ENCODE data around the gene USF3.
A peak's percentile ranks its signal among the peaks of the same experiment; 100 is the strongest.

USF3 gene, protein sequence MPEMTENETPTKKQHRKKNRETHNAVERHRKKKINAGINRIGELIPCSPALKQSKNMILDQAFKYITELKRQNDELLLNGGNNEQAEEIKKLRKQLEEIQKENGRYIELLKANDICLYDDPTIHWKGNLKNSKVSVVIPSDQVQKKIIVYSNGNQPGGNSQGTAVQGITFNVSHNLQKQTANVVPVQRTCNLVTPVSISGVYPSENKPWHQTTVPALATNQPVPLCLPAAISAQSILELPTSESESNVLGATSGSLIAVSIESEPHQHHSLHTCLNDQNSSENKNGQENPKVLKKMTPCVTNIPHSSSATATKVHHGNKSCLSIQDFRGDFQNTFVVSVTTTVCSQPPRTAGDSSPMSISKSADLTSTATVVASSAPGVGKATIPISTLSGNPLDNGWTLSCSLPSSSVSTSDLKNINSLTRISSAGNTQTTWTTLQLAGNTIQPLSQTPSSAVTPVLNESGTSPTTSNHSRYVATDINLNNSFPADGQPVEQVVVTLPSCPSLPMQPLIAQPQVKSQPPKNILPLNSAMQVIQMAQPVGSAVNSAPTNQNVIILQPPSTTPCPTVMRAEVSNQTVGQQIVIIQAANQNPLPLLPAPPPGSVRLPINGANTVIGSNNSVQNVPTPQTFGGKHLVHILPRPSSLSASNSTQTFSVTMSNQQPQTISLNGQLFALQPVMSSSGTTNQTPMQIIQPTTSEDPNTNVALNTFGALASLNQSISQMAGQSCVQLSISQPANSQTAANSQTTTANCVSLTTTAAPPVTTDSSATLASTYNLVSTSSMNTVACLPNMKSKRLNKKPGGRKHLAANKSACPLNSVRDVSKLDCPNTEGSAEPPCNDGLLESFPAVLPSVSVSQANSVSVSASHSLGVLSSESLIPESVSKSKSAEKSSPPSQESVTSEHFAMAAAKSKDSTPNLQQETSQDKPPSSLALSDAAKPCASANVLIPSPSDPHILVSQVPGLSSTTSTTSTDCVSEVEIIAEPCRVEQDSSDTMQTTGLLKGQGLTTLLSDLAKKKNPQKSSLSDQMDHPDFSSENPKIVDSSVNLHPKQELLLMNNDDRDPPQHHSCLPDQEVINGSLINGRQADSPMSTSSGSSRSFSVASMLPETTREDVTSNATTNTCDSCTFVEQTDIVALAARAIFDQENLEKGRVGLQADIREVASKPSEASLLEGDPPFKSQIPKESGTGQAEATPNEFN (N-terminal part only)

GRCh38 chr3:113695786-113696645 lies at the start of gene USF3:
Gene USF3, minus strand, starts transcription at chr3:113696642. Its CDS starts 21,764 bp downstream, at chr3:113674878.
- no peaks in the 10 kb centered on the region for H3K27me3 Mint-ChIP-seq
- H3K4me3 Mint-ChIP-seq = peak within 1 kb of the TSS; percentile 98
- H3K4me1 Mint-ChIP-seq = peaks cover 28% of the 10 kb centered on the region
- peak within 1 kb of the TSS; percentile 99 for H3K27ac Mint-ChIP-seq
- no peaks in the 10 kb centered on the region for H3K36me3 Mint-ChIP-seq
- no peaks in the 10 kb centered on the region for H3K9me3 Mint-ChIP-seq

- Mint-ChIP-seq H3K36me3 (peaks cover 2% of the 10 kb centered on the region), H3K27me3 (no peaks in the 10 kb centered on the region), H3K4me1 (peaks cover 68% of the 10 kb centered on the region), H3K27ac (peak within 1 kb of the TSS; percentile 100), H3K4me3 (peak within 1 kb of the TSS; percentile 94), H3K9me3 (no peaks in the 10 kb centered on the region)
These were observed 49.5 kb upstream of the USF3 start, which contains the start of gene NAA50 for GRCh38 chr3:113745756-113746547. Gene NAA50, minus strand, starts transcription at chr3:113746249. Its CDS starts 300 bp downstream, at chr3:113745949.

GRCh38 chr3:113744941-113745755 lies 48.7 kb upstream of the USF3 start:
- Mint-ChIP-seq H3K4me1 (peaks cover 76% of the 10 kb centered on the region), H3K9me3 (no peaks in the 10 kb centered on the region), H3K36me3 (peaks cover 2% of the 10 kb centered on the region), H3K4me3 (peak overlapping the region; percentile 94), H3K27me3 (no peaks in the 10 kb centered on the region), H3K27ac (peak overlapping the region; percentile 100)

DNA sequence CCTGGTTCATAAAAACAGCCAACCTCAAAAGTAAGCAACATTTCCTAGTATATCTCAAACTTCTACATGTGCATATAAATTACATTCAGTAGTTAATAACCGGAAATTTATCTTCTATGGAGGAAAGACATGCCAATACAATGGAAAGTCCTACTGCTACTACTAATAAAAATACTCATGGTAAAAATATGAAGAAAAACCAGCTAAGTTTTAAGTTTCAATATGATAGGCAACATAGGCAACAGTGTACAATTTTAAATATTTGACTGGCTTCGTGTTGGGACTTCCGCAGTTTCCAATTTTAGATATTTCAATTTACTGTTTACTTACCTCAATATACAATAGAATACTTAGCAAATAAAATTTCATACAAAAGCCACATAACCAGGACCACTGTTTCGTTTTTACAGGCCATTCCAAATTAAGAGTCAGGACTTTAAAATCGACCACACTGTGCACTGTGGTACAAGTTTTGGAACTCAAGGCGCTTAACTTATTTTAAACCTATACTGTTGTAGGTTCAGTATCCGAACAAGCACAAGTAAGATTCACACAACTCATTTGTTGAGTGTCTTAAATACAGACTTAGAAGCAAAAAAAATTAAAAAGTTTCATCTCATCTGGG lies 46.7 kb upstream of the USF3 start:
- H3K4me1 Mint-ChIP-seq = peaks cover 69% of the 10 kb centered on the region
- H3K4me3 Mint-ChIP-seq = peak overlapping the region; percentile 94
- H3K36me3 Mint-ChIP-seq = peaks cover 2% of the 10 kb centered on the region
- no peaks in the 10 kb centered on the region for H3K27me3 Mint-ChIP-seq
- H3K27ac Mint-ChIP-seq = no peak overlapping the region
- no peaks in the 10 kb centered on the region for H3K9me3 Mint-ChIP-seq

- Mint-ChIP-seq H3K27ac (no peak overlapping the region), H3K4me1 (peaks cover 73% of the 10 kb centered on the region), H3K9me3 (no peaks in the 10 kb centered on the region), H3K4me3 (peak overlapping the region; percentile 53), H3K27me3 (no peaks in the 10 kb centered on the region), H3K36me3 (peaks cover 2% of the 10 kb centered on the region)
These were observed 45.2 kb upstream of the USF3 start for GRCh38 chr3:113741620-113742019.

GRCh38 chr3:113741086-113741485 lies 44.6 kb upstream of the USF3 start:
- peak overlapping the region; percentile 53 for H3K4me3 Mint-ChIP-seq
- no peak overlapping the region for H3K27ac Mint-ChIP-seq
- H3K9me3 Mint-ChIP-seq = no peaks in the 10 kb centered on the region
- peaks cover 2% of the 10 kb centered on the region for H3K36me3 Mint-ChIP-seq
- no peaks in the 10 kb centered on the region for H3K27me3 Mint-ChIP-seq
- H3K4me1 Mint-ChIP-seq = peaks cover 77% of the 10 kb centered on the region

DNA sequence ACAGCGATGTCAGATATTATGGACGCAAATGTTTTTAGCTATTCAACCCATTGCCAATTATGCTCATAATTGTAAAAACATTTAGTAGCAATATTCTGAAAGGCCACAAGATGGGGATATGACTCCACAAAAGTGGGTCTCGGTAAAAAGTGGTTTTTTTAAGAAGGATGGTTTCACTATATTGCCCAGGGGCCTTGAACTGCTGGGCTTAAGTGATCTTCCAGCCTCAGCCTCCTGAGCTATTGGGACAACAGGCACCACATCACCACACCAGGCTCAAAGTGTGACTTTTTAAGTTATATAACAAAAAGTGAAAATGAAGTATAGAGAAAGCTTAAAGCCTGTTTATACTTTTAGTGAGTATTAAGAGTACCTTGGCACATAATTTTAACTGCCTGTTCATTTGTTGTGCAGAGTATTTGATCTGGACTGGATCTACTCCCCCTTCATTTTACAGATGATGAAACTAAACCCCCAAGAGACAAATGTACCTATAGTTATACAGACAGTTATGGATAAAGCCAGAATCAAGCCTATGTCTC lies 40.2 kb upstream of the USF3 start:
- peaks cover 77% of the 10 kb centered on the region for H3K4me1 Mint-ChIP-seq
- no peaks in the 10 kb centered on the region for H3K9me3 Mint-ChIP-seq
- peaks cover 2% of the 10 kb centered on the region for H3K36me3 Mint-ChIP-seq
- H3K27me3 Mint-ChIP-seq = no peaks in the 10 kb centered on the region
- no peak overlapping the region for H3K4me3 Mint-ChIP-seq
- peak overlapping the region; percentile 36 for H3K27ac Mint-ChIP-seq

GRCh38 chr3:113731694-113732093 lies 35.3 kb upstream of the USF3 start:
- no peak overlapping the region for H3K4me3 Mint-ChIP-seq
- no peaks in the 10 kb centered on the region for H3K9me3 Mint-ChIP-seq
- H3K27me3 Mint-ChIP-seq = no peaks in the 10 kb centered on the region
- no peak overlapping the region for H3K27ac Mint-ChIP-seq
- H3K4me1 Mint-ChIP-seq = peaks cover 62% of the 10 kb centered on the region
- H3K36me3 Mint-ChIP-seq = peaks cover 6% of the 10 kb centered on the region

DNA sequence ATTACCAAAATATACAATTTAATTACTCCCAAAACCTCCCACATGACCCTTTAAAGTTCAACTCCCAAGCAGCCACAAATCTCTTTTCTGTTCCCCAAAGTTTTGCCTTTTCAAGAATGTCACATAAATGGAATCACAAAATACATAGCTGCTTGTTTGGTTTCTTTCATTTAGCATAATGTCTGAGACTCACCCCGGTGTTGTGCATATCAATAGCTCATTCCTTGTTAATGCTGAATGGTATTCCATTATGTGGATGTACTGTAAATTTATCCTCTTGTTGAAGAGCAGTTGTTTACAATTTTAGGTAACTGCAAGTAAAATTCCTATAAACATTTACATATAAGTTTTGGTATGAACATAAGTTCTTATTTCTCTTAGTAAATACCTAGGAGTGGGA lies 34.1 kb upstream of the USF3 start:
- Mint-ChIP-seq H3K36me3 (peaks cover 8% of the 10 kb centered on the region), H3K9me3 (no peaks in the 10 kb centered on the region), H3K27me3 (no peaks in the 10 kb centered on the region), H3K4me3 (no peak overlapping the region), H3K4me1 (peaks cover 61% of the 10 kb centered on the region), H3K27ac (peak overlapping the region; percentile 13)

DNA sequence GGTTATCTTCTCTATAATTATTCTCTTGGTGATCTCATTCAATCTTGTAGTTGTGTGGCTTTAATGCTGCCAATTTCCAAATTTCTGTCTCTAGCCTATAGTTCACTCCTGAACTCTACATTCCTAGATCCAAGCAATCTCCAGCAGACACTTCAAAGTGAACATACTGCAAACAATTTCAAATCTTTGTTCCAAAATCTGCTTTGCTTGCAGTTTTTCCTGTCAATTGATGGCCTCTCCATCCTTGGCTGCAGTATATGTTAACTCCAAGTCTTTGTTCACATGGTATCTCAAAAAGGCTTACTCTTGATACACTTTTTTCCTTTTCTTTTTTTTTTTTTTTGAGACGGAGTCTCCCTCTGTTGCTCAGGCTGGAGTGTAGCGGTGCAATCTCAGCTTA lies 32.2 kb upstream of the USF3 start:
- H3K27ac Mint-ChIP-seq = no peak overlapping the region
- no peaks in the 10 kb centered on the region for H3K9me3 Mint-ChIP-seq
- H3K27me3 Mint-ChIP-seq = no peaks in the 10 kb centered on the region
- H3K4me1 Mint-ChIP-seq = peaks cover 56% of the 10 kb centered on the region
- peaks cover 11% of the 10 kb centered on the region for H3K36me3 Mint-ChIP-seq
- no peak overlapping the region for H3K4me3 Mint-ChIP-seq

DNA sequence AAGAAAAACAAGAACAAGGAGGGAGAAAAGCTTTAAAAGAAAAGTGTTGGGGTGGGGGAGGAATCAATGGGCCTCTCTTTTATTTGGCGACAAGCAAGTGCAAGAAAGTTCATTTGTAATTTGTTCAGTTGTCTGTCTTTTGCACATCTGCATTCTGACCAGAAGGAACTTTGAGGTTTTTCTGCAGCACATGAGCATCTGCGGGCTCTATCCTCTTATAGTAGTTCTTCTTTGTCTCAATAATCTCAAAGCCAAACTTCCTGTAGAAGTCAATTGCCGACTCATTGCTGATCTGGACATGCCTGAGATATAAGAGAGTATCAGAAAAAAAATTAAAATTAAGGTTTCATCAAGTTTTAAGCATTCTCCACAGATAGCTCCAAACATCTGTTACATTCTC lies 25.2 kb upstream of the USF3 start:
- Mint-ChIP-seq H3K36me3 (peaks cover 14% of the 10 kb centered on the region), H3K27ac (no peak overlapping the region), H3K27me3 (no peaks in the 10 kb centered on the region), H3K4me1 (peaks cover 48% of the 10 kb centered on the region), H3K9me3 (no peaks in the 10 kb centered on the region), H3K4me3 (no peak overlapping the region)

DNA sequence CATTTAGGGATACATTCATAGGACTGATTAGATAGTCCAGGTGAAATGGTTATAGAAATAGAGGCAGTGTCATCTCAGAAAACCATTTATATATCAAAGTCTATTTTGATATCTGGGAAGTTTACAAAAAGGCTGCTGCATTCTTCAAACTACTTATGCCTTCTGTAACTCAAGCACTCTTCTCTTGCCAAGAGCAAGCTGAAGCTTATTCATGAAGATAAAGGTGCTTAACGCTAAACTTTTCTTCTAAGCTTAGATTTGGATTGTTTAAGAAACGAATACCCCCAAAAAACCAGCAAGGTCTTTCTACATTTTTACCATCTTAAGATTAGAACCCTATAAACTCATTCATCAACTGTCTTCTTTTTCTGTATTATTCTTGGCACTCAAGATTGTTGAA lies 23.3 kb upstream of the USF3 start:
- no peak overlapping the region for H3K27ac Mint-ChIP-seq
- H3K4me1 Mint-ChIP-seq = peaks cover 41% of the 10 kb centered on the region
- H3K27me3 Mint-ChIP-seq = no peaks in the 10 kb centered on the region
- peaks cover 10% of the 10 kb centered on the region for H3K36me3 Mint-ChIP-seq
- H3K4me3 Mint-ChIP-seq = no peak overlapping the region
- H3K9me3 Mint-ChIP-seq = no peaks in the 10 kb centered on the region

GRCh38 chr3:113719294-113719693 lies 22.9 kb upstream of the USF3 start:
- Mint-ChIP-seq H3K36me3 (peaks cover 9% of the 10 kb centered on the region), H3K27ac (no peak overlapping the region), H3K4me3 (no peak overlapping the region), H3K9me3 (no peaks in the 10 kb centered on the region), H3K27me3 (no peaks in the 10 kb centered on the region), H3K4me1 (peaks cover 39% of the 10 kb centered on the region)
